ENCODE data around the gene RNF41.

- TF ChIP-seq EP300 (IDR thresholded peaks at IDR 0.05; ENCODE audit: low read depth): no peak
- TF ChIP-seq CTCF (IDR thresholded peaks at IDR 0.05): no peak
Measured at GRCh38 chr12:56237552-56237951, 15.8 kb upstream of the RNF41 start.
